ENCODE data around the gene ILF3.

DNA sequence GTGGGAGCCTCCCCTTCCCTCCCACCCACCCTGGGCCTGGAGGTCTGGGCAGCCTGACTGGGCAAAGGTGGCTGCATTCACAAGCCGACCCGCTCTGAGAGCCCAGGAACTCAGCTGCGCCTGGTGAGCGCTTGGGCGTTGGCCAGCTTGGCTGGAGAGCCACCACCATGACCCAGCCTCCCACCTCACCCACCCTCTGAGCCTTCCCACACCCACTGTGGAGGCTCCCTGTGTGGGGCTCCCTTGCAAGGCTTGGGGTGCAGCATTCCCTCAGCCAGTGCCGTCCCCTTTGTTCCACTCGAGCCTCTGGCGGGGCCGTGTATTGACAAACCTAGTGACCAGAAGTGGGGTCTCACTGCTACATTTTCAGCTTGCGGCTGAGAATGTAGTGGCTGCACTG is 32.0 kb downstream of the ILF3 start:
- TF ChIP-seq, protein P1, sequence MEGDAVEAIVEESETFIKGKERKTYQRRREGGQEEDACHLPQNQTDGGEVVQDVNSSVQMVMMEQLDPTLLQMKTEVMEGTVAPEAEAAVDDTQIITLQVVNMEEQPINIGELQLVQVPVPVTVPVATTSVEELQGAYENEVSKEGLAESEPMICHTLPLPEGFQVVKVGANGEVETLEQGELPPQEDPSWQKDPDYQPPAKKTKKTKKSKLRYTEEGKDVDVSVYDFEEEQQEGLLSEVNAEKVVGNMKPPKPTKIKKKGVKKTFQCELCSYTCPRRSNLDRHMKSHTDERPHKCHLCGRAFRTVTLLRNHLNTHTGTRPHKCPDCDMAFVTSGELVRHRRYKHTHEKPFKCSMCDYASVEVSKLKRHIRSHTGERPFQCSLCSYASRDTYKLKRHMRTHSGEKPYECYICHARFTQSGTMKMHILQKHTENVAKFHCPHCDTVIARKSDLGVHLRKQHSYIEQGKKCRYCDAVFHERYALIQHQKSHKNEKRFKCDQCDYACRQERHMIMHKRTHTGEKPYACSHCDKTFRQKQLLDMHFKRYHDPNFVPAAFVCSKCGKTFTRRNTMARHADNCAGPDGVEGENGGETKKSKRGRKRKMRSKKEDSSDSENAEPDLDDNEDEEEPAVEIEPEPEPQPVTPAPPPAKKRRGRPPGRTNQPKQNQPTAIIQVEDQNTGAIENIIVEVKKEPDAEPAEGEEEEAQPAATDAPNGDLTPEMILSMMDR (IDR thresholded peaks at IDR 0.05), result no peak
- TF ChIP-seq POLR2A (IDR thresholded peaks at IDR 0.05), result no peak
- TF ChIP-seq POLR2AphosphoS5 (IDR thresholded peaks at IDR 0.05), result no peak
